Measurements from ENCODE around the gene SIRT2. TPM values are rescaled to one million over a fixed set of nuclear protein-coding genes. Genes with fewer than 3 reads are reported as not detected.

SIRT2 gene
- total RNA-seq, 4 donors from 2014 or later = 45.7 to 103 (median 64.9) TPM

GRCh38 chr19:38891771-38892170 lies 7.6 kb downstream of the SIRT2 start:
- TF ChIP-seq CTCF (IDR thresholded peaks at IDR 0.05; ENCODE audit: low read depth) = no peak

- TF ChIP-seq CTCF (IDR thresholded peaks at IDR 0.05; ENCODE audit: low read depth) = no peak
Observed at GRCh38 chr19:38890686-38891085, 8.7 kb downstream of the SIRT2 start.

- TF ChIP-seq CTCF (IDR thresholded peaks at IDR 0.05; ENCODE audit: low read depth) = no peak
Observed at GRCh38 chr19:38889803-38890202, 9.6 kb downstream of the SIRT2 start.

GRCh38 chr19:38888876-38889275 lies 10.5 kb downstream of the SIRT2 start:
- no peak for TF ChIP-seq CTCF (IDR thresholded peaks at IDR 0.05; ENCODE audit: low read depth)

GRCh38 chr19:38883286-38883685 lies 16.1 kb downstream of the SIRT2 start:
- TF ChIP-seq CTCF (IDR thresholded peaks at IDR 0.05; ENCODE audit: low read depth) = no peak

GRCh38 chr19:38880882-38881609 lies 18.4 kb downstream of the SIRT2 start:
- TF ChIP-seq CTCF (IDR thresholded peaks at IDR 0.05; ENCODE audit: low read depth) = no peak

- no peak for TF ChIP-seq CTCF (IDR thresholded peaks at IDR 0.05; ENCODE audit: low read depth)
Observed at GRCh38 chr19:38880076-38880881, 19.1 kb downstream of the SIRT2 start.

Measured in subcutaneous adipose tissue (tissue), 4 donors.